Left cardiac atrium (tissue), 4 donors: ENCODE results near the gene UNC13A. TPM values are rescaled to one million over a fixed set of nuclear protein-coding genes. Genes with fewer than 3 reads are reported as not detected.
A peak's percentile ranks its signal among the peaks of the same experiment; 100 is the strongest.

Source experiments
- ATAC-seq, 2 donors: fragments of 200-7000 bp; cut with Tn5 transposase; one replicate each; pipeline ENCODE4 v1.9.1; 2020; ENCODE audit warnings: mild to moderate bottlenecking in 2 of 2, moderate library complexity in 2 of 2
- DNase-seq: peaks from one replicate; pipeline ENCODE4 v3.0.0-alpha.2; 2020
- intact Hi-C, 2 donors: fragments of 100-400 bp; cut with DNase I; formaldehyde crosslinking; loops; one replicate each; pipeline versions ENCODE4 v1.14.1 to v1.15.1; 2022 to 2023
- long read RNA-seq: library from polyadenylated mRNA; unstranded; transcript quantifications from one replicate; pipeline ENCODE4 v2.0.0, GENCODE V29; 2021
- total RNA-seq, 2 donors: library from RNA; stranded (reverse); fragmentation: NEBNext Ultra II Directional; extraction: Animal tissue kit (Norgen Biotek cat#: 25700); gene quantifications; one replicate each; pipeline ENCODE4 v1.2.1, GENCODE V29; 2021
- donor health status: DM: no; HTN: yes; CAD: no.
- donor health status: DM: no; HTN: yes; CAD: no; lungs with severe emphysema.
- donor health status: DM: yes; HTN: yes; CAD: no.
- donor health status: Dilated cardiomyopathy.

Gene UNC13A
- under 1 TPM; 0.03 to 0.16 TPM for total RNA-seq
- long read RNA-seq, partial matches to known transcripts = 0 of 1 reads
- long read RNA-seq, other reads (novel, unspliced or antisense) = 1 of 1 reads

- ATAC-seq = peak; percentile 76 to 79
- intact Hi-C loops = no loop called here
These were observed at the start of gene UNC13A for GRCh38 chr19:17687857-17688784. Gene UNC13A (minus strand): TSS chr19:17688354. CDS start chr19:17688199, 155 bp downstream.

GRCh38 chr19:17737690-17738153, 49.6 kb upstream of the UNC13A start:
- DNase-seq (no peak), ATAC-seq (no peak)
- intact Hi-C loops = no loop called here

More at GRCh38 chr19:17687857-17688784, at the start of gene UNC13A:
- DNase-seq = peak; percentile 50

- intact Hi-C loops = no loop called here
- no peak for ATAC-seq
- no peak for DNase-seq
These were observed 47.3 kb upstream of the UNC13A start for GRCh38 chr19:17735410-17735809.

- ATAC-seq (no peak), DNase-seq (no peak)
- intact Hi-C loops = no loop called here
These were observed 46.0 kb upstream of the UNC13A start for GRCh38 chr19:17734146-17734545.

- intact Hi-C loops = no loop called here
- ATAC-seq (no peak), DNase-seq (no peak)
These were observed 45.0 kb upstream of the UNC13A start for GRCh38 chr19:17733127-17733526.

GRCh38 chr19:17727843-17728242, 39.7 kb upstream of the UNC13A start:
- DNase-seq = no peak
- ATAC-seq = no peak
- intact Hi-C loops = no loop called here

GRCh38 chr19:17726964-17727773, 39.0 kb upstream of the UNC13A start:
- intact Hi-C loops = no loop called here
- ATAC-seq = no peak
- DNase-seq = no peak

- DNase-seq = no peak
- no peak for ATAC-seq
- intact Hi-C loops = no loop called here
These were observed 38.1 kb upstream of the UNC13A start for GRCh38 chr19:17726136-17726741.

GRCh38 chr19:17725422-17726078, 37.4 kb upstream of the UNC13A start:
- no peak for DNase-seq
- intact Hi-C loops = no loop called here
- ATAC-seq = no peak

GRCh38 chr19:17724655-17725054, 36.5 kb upstream of the UNC13A start:
- DNase-seq (no peak), ATAC-seq (no peak)
- intact Hi-C loops = no loop called here

GRCh38 chr19:17722655-17723240, 34.6 kb upstream of the UNC13A start:
- DNase-seq = no peak

GRCh38 chr19:17721821-17722220, 33.7 kb upstream of the UNC13A start:
- intact Hi-C loops = no loop called here
- peak; percentile 71 for DNase-seq
- peak in 1 of 2 donors; percentile 61 for ATAC-seq

More at GRCh38 chr19:17722655-17723240, 34.6 kb upstream of the UNC13A start:
- intact Hi-C loops = no loop called here
- no peak for ATAC-seq

GRCh38 chr19:17721111-17721628, 33.0 kb upstream of the UNC13A start:
- intact Hi-C loops = no loop called here
- ATAC-seq = no peak
- DNase-seq = no peak

- no peak for DNase-seq
- ATAC-seq = no peak
- intact Hi-C loops = no loop called here
These were observed 32.3 kb upstream of the UNC13A start for GRCh38 chr19:17720440-17720839.

GRCh38 chr19:17719730-17720400, 31.7 kb upstream of the UNC13A start:
- DNase-seq (no peak), ATAC-seq (no peak)
- intact Hi-C loops = no loop called here

GRCh38 chr19:17718947-17719711, 31.0 kb upstream of the UNC13A start, which contains the start of gene MAP1S:
Gene MAP1S (plus strand): TSS chr19:17719480. CDS start chr19:17719503, 23 bp downstream.
- peak; percentile 60 to 71 for ATAC-seq
- DNase-seq = peak; percentile 71
- intact Hi-C loops = no loop called here

GRCh38 chr19:17718550-17718946, 30.4 kb upstream of the UNC13A start:
- ATAC-seq = no peak
- no peak for DNase-seq
- intact Hi-C loops = no loop called here
